HepG2 (cell line): Measurements from ENCODE around the gene RAPGEF5. TPM values are rescaled to one million over a fixed set of nuclear protein-coding genes. Genes with fewer than 3 reads are reported as not detected.
A peak's percentile ranks its signal among the peaks of the same experiment; 100 is the strongest.

Experiments used
- DBP ChIP-seq: sonication (generic); formaldehyde crosslinking; IDR thresholded peaks from 2 replicates; pipeline ENCODE4 v1.4.0; 2020; ENCODE audit warnings: missing genetic modification reagents; ENCODE audit errors: not compliant biosample characterization
- GRHL1 ChIP-seq: sonication (generic); formaldehyde crosslinking; conservative IDR thresholded peaks from 2 replicates; pipeline ENCODE4 v1.8.0; 2022; ENCODE audit warnings: missing genetic modification reagents
- HMG20A ChIP-seq: IDR thresholded peaks from 2 replicates; pipeline ENCODE4 v1.6.1; 2016; ENCODE audit warnings: borderline replicate concordance
- HMG20B ChIP-seq: conservative IDR thresholded peaks from 2 replicates; pipeline ENCODE4 v1.6.1; 2016; ENCODE audit warnings: missing genetic modification reagents, missing compliant biosample characterization
- HNF4A ChIP-seq: sonication (generic); formaldehyde crosslinking; IDR thresholded peaks from 2 replicates; pipeline ENCODE4 v1.4.0; 2020; ENCODE audit warnings: missing genetic modification reagents
- HOXA7 ChIP-seq: sonication (generic); formaldehyde crosslinking; IDR thresholded peaks from 2 replicates; pipeline ENCODE4 v1.8.1; 2022; ENCODE audit warnings: mild to moderate bottlenecking, missing genetic modification reagents, moderate library complexity
- NR2C2 ChIP-seq: sonication (generic); formaldehyde crosslinking; IDR thresholded peaks from 2 replicates; pipeline ENCODE4 v1.4.0; 2020; ENCODE audit warnings: missing genetic modification reagents, mild to moderate bottlenecking, moderate library complexity, borderline replicate concordance
- SNAI1 ChIP-seq: sonication (generic); formaldehyde crosslinking; IDR thresholded peaks from 2 replicates; pipeline ENCODE4 v1.5.0; 2020; ENCODE audit warnings: mild to moderate bottlenecking, missing genetic modification reagents, borderline replicate concordance
- SRF ChIP-seq: IDR thresholded peaks from 2 replicates; pipeline ENCODE4 v1.6.1; 2011; ENCODE audit warnings: mild to moderate bottlenecking, low read depth, low read length, moderate library complexity
- THAP11 ChIP-seq: IDR thresholded peaks from 2 replicates; pipeline ENCODE4 v1.6.1; 2016; ENCODE audit warnings: missing biosample characterization, missing genetic modification reagents
- THYN1 ChIP-seq: sonication (generic); formaldehyde crosslinking; IDR thresholded peaks from 2 replicates; pipeline ENCODE4 v1.8.1; 2023; ENCODE audit warnings: low read depth, mild to moderate bottlenecking, moderate library complexity, missing genetic modification reagents, borderline replicate concordance
- ZBTB33 ChIP-seq: sonication (generic); formaldehyde crosslinking; IDR thresholded peaks from 2 replicates; pipeline ENCODE4 v1.4.0; 2020; ENCODE audit warnings: missing genetic modification reagents
- ZBTB38 ChIP-seq: sonication (generic); formaldehyde crosslinking; IDR thresholded peaks from 2 replicates; pipeline ENCODE4 v1.5.1; 2020; ENCODE audit warnings: mild to moderate bottlenecking, missing genetic modification reagents
- ZFP1 ChIP-seq: IDR thresholded peaks from 2 replicates; pipeline ENCODE4 v1.6.1; 2016
- ZFP36L1 ChIP-seq: sonication (generic); formaldehyde crosslinking; IDR thresholded peaks from 2 replicates; pipeline ENCODE4 v1.8.0; 2022; ENCODE audit warnings: mild to moderate bottlenecking, missing genetic modification reagents, moderate library complexity
- ZGPAT ChIP-seq: IDR thresholded peaks from 2 replicates; pipeline ENCODE4 v1.6.1; 2016; ENCODE audit warnings: mild to moderate bottlenecking
- ZKSCAN5 ChIP-seq: sonication (generic); formaldehyde crosslinking; IDR thresholded peaks from 2 replicates; pipeline ENCODE4 v1.5.1; 2020; ENCODE audit warnings: mild to moderate bottlenecking, missing genetic modification reagents
- ZMYM3 ChIP-seq: sonication (generic); formaldehyde crosslinking; IDR thresholded peaks from 2 replicates; pipeline ENCODE4 v1.5.1; 2020; ENCODE audit warnings: mild to moderate bottlenecking, missing genetic modification reagents
- ZNF275 ChIP-seq: sonication (generic); formaldehyde crosslinking; IDR thresholded peaks from 2 replicates; pipeline ENCODE4 v1.8.0; 2022; ENCODE audit warnings: missing genetic modification reagents, mild to moderate bottlenecking, inconsistent platforms, borderline replicate concordance
- ZNF468 ChIP-seq: sonication (generic); formaldehyde crosslinking; IDR thresholded peaks from 2 replicates; pipeline ENCODE4 v1.8.0; 2022; ENCODE audit warnings: mild to moderate bottlenecking, moderate library complexity, missing genetic modification reagents
- ZNF556 ChIP-seq: sonication (generic); formaldehyde crosslinking; IDR thresholded peaks from 2 replicates; pipeline ENCODE4 v1.4.0; 2020; ENCODE audit warnings: mild to moderate bottlenecking, missing genetic modification reagents, borderline replicate concordance
- ZNF724P ChIP-seq: sonication (generic); formaldehyde crosslinking; IDR thresholded peaks from 2 replicates; pipeline ENCODE4 v1.8.0; 2022; ENCODE audit warnings: missing genetic modification reagents, borderline replicate concordance
- polyA plus RNA-seq, 8 experiments: library from polyadenylated mRNA; depleted of rRNA in 3 of 8; stranded (reverse) in 7 of 8; unstranded in 1 of 8; fragments of >200 nt; fragmentation: Illumina TruSeq in 4 of 8; extraction: Trizol in 4 of 8; gene quantifications; 2 replicates each; pipeline versions ENCODE4 v1.2.1 to v1.2.3, GENCODE V29; 2011 to 2016; ENCODE audit warnings: low read depth in 4 of 8, missing spikeins in 1 of 8, mixed read lengths in 1 of 8; ENCODE audit not compliant: insufficient read depth in 1 of 8
- total RNA-seq, 5 experiments: library from RNA; depleted of rRNA; stranded (reverse); fragments of >200 nt; fragmentation: Illumina TruSeq; extraction: Trizol; gene quantifications; 2 replicates each; pipeline ENCODE4 v1.2.3, GENCODE V29; 2016; ENCODE audit warnings: low read depth in 1 of 5

RAPGEF5 gene
- total and polyA plus RNA-seq, 2 of the 13 experiments (the other 11 are each of a cell fraction or from before 2014, with no cell fraction given), result 17.1 to 23.4 TPM

- TF ChIP-seq NR2C2 (no peak), SNAI1 (CRISPR knock-in tag) (0 out of 2 replicates have a peak, but pooled peaks have one; percentile 24), HMG20B (CRISPR knock-in tag) (no peak), ZFP36L1 (no peak), HOXA7 (CRISPR knock-in tag) (no peak), HMG20A (CRISPR knock-in tag) (no peak), ZFP1 (CRISPR knock-in tag) (no peak), GRHL1 (CRISPR knock-in tag) (no peak), DBP (CRISPR knock-in tag) (no peak), ZNF724P (no peak), THYN1 (CRISPR knock-in tag) (no peak), ZBTB38 (CRISPR knock-in tag) (no peak), SRF (peak; percentile 67), ZGPAT (CRISPR knock-in tag) (no peak), ZNF468 (CRISPR knock-in tag) (no peak), ZBTB33 (peak; percentile 96), ZNF275 (CRISPR knock-in tag) (no peak), HNF4A (peak; percentile 63), THAP11 (CRISPR knock-in tag) (no peak), ZNF556 (no peak), ZKSCAN5 (CRISPR knock-in tag) (0 out of 2 replicates have a peak, but pooled peaks have one; percentile 42), ZMYM3 (no peak)
Observed at GRCh38 chr7:22109761-22110160, 247.2 kb downstream of the RAPGEF5 start (continued).
